HG02973 (cell line): ENCODE results near the gene TPM2.
A peak's percentile ranks its signal among the peaks of the same experiment; 100 is the strongest.

ENCODE experiments used
- ATAC-seq: cut with Tn5 transposase; IDR thresholded peaks from one replicate; pipeline ENCODE4 v1.9.1; 2021; ENCODE audit warnings: moderate library complexity; ENCODE audit not compliant: unreplicated experiment

Gene TPM2

GRCh38 chr9:35679766-35680330 is 9.9 kb downstream of the TPM2 start:
- no peak for ATAC-seq

DNA sequence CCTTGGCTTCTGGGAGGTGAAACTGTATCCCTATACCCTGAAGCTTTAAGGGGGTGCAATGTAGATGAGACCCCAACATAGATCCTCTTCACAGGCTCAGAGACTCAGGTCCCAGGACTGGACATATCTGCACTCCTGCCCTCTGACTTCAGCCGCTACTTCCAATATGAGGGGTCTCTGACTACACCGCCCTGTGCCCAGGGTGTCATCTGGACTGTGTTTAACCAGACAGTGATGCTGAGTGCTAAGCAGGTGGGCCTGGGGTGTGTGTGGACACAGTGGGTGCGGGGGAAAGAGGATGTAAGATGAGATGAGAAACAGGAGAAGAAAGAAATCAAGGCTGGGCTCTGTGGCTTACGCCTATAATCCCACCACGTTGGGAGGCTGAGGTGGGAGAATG is 10.6 kb downstream of the TPM2 start:
- ATAC-seq = no peak

DNA sequence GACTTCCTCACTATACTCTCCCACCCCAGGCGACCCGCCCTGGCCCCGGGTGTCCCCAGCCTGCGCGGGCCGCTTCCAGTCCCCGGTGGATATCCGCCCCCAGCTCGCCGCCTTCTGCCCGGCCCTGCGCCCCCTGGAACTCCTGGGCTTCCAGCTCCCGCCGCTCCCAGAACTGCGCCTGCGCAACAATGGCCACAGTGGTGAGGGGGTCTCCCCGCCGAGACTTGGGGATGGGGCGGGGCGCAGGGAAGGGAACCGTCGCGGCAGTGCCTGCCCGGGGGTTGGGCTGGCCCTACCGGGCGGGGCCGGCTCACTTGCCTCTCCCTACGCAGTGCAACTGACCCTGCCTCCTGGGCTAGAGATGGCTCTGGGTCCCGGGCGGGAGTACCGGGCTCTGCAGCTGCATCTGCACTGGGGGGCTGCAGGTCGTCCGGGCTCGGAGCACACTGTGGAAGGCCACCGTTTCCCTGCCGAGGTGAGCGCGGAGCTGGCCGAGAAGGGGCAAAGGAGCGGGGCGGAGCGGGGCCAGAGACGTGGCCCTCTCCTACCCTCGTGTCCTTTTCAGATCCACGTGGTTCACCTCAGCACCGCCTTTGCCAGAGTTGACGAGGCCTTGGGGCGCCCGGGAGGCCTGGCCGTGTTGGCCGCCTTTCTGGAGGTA is 13.9 kb downstream of the TPM2 start:
- no peak for ATAC-seq

DNA sequence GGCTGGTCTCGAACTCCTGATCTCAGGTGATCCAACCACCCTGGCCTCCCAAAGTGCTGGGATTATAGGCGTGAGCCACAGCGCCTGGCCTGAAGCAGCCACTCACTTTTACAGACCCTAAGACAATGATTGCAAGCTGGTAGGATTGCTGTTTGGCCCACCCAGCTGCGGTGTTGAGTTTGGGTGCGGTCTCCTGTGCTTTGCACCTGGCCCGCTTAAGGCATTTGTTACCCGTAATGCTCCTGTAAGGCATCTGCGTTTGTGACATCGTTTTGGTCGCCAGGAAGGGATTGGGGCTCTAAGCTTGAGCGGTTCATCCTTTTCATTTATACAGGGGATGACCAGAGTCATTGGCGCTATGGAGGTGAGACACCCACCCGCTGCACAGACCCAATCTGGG is 14.5 kb downstream of the TPM2 start:
- no peak for ATAC-seq

- no peak for ATAC-seq
These were observed 15.7 kb downstream of the TPM2 start for GRCh38 chr9:35674025-35674361.

DNA sequence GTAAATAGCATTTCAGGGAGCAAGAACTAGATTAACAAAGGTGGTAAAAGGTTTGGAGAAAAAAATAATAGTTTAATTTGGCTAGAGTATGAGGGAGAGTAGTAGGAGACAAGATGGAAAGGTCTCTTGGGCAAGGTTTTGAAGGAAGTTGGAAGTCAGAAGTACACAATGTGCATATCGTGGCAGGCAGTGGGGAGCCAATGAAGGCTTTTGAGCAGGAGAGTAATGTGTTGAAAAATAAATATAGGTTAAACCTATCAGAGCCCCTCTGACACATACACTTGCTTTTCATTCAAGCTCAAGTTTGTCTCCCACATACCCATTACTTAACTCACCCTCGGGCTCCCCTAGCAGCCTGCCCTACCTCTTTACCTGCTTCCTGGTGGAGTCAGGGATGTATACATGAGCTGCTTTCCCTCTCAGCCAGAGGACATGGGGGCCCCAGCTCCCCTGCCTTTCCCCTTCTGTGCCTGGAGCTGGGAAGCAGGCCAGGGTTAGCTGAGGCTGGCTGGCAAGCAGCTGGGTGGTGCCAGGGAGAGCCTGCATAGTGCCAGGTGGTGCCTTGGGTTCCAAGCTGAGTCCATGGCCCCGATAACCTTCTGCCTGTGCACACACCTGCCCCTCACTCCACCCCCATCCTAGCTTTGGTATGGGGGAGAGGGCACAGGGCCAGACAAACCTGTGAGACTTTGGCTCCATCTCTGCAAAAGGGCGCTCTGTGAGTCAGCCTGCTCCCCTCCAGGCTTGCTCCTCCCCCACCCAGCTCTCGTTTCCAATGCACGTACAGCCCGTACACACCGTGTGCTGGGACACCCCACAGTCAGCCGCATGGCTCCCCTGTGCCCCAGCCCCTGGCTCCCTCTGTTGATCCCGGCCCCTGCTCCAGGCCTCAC is 16.3 kb downstream of the TPM2 start, which contains the start of gene CA9:
Gene CA9, plus strand, starts transcription at position 797 of the 893 bp plus-strand sequence. Its CDS starts 32 bp downstream, at position 829.
- ATAC-seq = no peak

GRCh38 chr9:35669331-35670145 is 20.2 kb downstream of the TPM2 start:
- no peak for ATAC-seq

GRCh38 chr9:35667939-35668338 is 21.8 kb downstream of the TPM2 start:
- no peak for ATAC-seq

DNA sequence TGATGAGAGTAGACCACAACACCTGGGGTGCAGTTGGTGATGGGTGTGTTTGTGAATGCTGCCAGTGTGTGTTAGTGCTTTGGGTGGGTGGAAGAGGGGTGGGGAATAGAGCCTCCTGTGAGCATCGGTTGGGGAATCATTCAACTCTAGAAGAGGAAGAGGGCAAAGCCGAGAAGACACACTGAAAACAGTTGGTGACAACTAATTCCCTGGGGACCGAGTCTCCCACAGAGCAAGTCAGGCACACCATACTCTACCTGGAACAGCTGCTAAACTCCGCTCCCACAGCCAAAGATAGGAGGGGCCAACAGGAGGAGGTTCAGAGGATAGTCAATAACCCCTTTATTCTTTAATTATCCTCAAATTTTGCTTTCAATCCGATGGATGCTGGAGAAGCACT is 23.2 kb downstream of the TPM2 start:
- ATAC-seq = no peak

DNA sequence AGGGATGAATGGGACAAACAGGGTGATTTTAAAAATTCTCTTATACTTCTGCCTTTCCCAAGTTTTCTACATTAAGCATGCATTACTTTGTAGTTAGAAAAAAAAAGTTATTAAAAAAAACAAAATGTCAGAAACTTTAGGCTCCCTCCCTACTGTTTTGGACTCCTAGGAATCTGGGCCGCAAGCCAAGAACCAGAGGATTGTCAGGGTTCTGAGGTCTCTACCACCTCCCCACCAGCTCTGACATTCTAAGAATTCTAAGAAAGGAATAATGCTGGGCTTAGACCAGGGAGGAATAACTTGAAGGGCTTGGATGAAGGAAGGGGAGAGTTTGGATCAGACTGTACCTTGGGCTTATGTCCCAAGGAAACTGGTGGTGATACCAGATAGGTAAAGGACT is 23.7 kb downstream of the TPM2 start:
- ATAC-seq = no peak

GRCh38 chr9:35665471-35665818 is 24.3 kb downstream of the TPM2 start:
- no peak for ATAC-seq

DNA sequence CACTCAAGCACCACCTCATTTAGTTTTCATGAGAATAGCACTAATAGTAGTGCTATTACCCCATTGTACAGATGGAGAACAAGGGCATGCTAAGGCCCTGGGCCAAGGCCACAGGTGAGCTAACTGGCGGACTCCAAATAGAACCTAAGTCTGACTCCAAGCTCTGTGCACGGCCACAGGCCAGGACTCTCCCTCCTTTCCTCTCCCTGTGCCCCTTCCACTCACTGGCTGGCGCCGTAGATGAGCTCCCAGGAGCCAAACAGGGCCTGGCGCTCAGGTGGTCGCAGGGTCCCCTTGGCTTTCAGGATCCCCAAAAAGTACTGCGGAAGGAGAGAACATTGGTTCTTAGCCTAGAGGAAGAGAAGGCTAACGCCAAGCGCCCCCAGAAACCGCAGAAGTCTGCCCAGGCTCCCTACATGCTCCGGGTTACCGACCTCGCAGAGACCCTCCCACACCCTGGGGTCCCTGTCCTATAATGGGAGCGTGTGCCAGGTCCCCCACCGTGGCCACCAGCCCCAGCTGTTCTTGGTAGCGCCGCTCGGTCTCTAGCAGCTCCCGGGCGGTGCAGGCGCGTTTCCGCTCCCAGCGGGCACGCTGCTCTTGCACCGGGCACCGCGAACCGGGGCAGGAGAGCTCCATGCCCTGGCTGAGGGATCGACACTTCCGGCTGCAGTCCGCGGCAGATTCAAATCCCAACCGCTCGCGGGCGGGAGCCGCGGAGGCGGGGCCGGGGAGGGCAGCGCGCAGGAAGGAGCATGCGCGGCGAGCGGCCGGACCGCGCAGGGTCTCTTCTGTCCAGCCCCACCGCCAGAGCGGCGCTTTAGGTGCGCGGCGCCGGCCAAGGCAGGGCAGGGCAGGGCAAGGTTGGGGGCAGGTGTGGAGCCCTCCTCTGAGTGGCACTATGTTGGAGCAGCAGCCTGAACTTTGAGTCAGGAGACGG is 24.9 kb downstream of the TPM2 start, which contains the start of gene ARHGEF39:
Gene ARHGEF39, minus strand, starts transcription at position 665 of the 940 bp plus-strand sequence. Its CDS starts 26 bp downstream, at position 639.
- peak; percentile 53 for ATAC-seq

DNA sequence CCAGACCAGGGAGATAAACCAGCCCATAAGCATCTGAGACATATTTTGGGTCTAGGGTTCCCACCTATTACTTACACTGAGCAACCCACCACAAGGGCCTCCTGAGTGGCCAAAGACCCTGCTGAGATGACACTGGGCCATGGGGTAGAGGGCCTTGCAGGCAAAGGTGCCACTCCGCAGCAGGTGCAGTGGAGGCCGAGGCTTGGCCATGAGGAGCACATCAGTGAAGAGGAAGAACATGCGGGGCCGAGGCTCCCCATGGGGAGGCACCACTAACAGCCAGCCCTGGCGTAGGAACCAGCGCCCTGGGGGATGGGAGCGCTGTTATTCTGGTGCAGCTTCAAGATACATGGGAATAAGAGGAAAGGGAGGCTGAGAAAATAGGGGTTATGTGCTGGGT is 27.3 kb downstream of the TPM2 start:
- ATAC-seq = no peak

DNA sequence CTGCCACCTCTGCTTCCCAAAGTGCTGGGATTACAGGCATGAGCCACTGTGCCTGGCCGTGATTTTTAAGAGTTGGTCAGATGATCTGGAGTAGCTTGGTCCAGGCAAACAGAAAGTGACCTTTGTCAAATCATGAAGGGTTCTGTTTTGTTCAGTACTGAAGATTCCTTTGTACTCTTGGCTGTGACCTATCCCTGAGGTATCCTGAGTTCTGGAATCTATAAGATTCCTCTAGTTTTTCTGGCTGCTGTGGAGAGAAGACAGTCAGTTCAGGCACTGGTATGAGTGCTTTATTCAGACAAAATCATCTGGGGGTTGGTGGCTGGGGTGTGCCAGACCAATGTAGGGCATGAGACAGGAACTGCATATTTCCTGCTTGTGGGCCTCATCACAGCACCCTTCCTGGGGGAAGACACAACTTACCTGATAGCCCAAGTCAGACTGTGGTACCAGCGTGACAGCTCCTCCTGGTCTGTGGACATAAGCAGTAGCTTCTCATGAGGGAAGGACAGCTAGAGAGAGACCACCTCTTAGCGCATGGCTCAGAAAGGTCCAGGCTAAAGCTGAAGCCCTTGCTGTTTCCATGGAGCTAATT is 27.9 kb downstream of the TPM2 start:
- ATAC-seq = no peak

DNA sequence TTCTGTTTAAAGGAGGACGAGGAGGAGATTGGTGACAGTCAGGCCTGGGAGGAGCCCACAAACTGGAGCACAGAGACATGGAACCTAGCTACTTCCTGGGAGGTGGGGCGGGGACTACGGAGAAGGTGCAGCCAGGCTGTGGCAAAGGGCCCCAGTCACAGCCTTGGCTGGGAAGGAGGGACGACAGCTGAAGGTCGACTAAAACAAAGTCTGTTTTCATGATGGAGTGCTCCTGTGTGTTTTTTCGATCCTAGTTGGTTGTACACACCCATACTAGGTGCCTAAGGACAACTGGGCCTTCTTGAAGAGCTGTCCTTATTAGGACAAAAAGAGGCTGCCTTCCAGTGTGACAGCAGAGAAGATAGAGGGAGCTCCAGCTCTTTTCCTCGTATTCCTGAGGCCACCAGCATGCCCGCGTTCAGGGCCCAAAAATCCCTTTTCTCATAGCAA is 28.7 kb downstream of the TPM2 start:
- no peak for ATAC-seq

GRCh38 chr9:35659340-35659739 is 30.4 kb downstream of the TPM2 start:
- no peak for ATAC-seq

DNA sequence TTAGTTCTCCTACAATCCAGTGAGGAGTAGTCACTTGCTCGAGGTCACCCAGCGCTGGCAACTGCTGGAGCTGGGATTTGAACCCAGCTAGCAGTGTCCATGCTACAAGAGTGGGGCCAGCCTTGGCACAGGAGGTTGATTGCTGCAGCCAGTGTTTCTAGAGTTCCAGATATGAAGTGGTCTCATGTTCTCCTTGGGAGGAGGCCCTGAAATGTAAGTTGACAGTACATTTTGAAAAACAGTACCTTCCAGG is 30.8 kb downstream of the TPM2 start:
- no peak for ATAC-seq

GRCh38 chr9:35658137-35658967 is 31.4 kb downstream of the TPM2 start, which contains the start of gene CCDC107:
Gene CCDC107 (plus strand): TSS chr9:35658292. CDS start chr9:35658380, 88 bp downstream.
- peak; percentile 54 for ATAC-seq
